Left kidney (tissue), 2 donors: ENCODE measurements around the gene BMP7. TPM values are rescaled to one million over a fixed set of nuclear protein-coding genes. Genes with fewer than 3 reads are reported as not detected.
"Not testable (repeated sequence)": the region's sequence is repeated elsewhere in the genome, so short reads cannot be mapped to it uniquely, and the experiment has no call there.

Experiments
- DNase-seq: peaks from one replicate; pipeline ENCODE4 v3.0.0-alpha.2; 2013
- polyA plus RNA-seq: library from polyadenylated mRNA; unstranded; fragments of 120-200 nt; gene quantifications from one replicate; pipeline ENCODE4 v1.2.1, GENCODE V29; 2013; ENCODE audit not compliant: insufficient read length

Gene BMP7
- polyA plus RNA-seq, 1 donor: 62.4 TPM

DNA sequence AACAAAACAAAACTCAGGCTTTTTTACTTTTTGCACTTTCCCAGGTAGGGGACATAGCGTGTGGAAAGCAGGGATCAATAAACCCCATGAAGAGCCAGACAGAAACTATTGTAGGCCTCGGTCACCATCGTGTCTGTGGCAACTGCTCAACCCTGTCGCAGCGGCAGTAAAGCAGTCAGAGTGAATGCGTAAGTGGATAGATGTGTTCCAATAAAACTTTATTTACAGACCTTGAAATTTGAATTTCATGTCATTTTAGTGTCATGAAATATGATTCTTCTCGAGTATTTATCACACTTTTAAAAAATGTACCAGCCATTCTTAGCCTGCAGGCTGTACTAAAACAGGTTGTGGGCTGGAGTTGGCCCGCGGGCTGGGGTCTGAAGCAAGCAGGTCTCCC is 14.5 kb downstream of the BMP7 start:
- no peak for DNase-seq

GRCh38 chr20:57251344-57251743 is 15.1 kb downstream of the BMP7 start:
- DNase-seq: no peak

DNA sequence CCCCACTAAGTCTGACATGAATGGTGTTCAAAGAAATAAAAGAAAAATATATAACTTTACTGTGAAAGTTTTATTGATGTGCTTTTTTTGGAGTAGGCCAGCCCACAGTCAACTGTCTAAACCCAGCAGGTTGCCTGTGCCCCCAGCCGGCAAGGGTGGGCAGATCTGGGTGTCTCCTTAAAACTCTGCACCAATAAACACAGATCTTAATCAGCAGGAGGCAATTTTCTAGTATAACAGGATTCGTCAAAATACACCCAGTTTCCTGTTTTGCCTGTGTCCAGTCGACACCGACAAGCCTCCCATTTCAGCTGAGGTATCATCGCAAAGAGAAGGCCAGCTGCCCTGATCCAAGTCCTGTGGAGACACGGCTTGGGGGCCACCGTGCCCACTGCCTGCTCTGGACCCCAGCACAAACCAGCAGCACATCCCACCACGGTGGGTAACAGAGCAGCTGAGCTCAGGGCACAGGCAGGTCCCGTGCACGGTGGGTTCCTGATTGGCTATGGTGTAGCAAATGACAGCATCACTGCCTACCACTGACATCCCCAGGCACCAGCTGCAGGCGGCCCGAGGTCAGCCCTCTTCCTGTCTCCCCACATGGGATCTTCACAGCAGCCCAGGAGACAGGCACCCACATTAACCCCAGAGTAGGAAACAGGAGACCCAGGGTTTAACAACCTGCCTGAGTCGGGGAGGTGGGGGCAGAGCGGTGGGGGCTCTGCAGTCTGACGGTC is 15.7 kb downstream of the BMP7 start:
- DNase-seq: no peak

DNA sequence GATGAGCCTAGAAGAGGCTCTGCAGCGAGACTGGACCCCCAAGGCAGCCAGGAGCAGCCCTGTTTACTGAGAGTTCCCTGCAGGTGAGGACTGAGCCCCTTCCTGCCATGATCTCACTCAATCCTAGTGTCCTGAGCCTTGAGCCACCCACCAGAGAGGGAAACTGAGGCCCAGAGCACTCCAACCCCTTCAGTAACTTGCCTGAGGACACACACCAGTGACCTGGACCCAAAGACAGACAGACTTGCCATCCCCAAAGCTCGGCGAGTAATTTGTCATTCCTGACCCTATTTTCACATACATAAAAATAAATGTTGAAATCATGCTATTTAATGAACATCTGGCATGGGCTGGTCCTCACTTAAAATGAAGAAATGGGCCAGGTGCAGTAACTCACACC is 16.7 kb downstream of the BMP7 start:
- no peak for DNase-seq

- DNase-seq: no peak
Measured at GRCh38 chr20:57249073-57249472, 17.4 kb downstream of the BMP7 start.

DNA sequence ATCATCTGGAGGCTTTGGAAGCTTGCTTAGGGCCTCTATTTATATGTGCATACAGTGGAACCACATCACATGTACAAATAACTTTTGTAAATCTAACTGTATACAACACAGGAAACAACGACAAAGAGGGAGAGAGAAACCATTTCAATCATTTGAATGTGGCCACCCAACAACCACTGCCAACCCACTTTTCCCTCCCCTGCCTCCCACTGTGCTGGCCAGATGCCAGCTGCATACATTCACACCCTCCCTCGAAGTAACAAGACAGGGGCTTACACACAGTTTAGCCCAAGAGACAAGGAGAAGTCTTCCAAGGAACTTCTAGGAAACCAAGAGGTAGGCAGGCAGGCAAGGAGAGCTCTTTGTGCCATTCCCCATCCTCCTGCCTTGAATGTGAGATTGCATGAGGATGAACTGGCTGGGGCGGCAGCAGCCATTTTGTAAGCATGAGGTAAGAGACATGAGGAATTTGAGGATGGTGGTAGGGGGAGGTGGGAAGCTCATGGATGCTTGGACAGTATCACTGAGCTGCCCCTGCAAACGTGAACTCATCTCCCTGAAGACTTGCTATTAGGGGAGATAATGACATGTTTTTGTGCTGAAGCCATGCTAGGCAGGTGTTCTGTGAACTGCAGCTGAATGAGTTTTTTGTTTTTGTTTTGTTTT is 18.2 kb downstream of the BMP7 start:
- no peak for DNase-seq

DNA sequence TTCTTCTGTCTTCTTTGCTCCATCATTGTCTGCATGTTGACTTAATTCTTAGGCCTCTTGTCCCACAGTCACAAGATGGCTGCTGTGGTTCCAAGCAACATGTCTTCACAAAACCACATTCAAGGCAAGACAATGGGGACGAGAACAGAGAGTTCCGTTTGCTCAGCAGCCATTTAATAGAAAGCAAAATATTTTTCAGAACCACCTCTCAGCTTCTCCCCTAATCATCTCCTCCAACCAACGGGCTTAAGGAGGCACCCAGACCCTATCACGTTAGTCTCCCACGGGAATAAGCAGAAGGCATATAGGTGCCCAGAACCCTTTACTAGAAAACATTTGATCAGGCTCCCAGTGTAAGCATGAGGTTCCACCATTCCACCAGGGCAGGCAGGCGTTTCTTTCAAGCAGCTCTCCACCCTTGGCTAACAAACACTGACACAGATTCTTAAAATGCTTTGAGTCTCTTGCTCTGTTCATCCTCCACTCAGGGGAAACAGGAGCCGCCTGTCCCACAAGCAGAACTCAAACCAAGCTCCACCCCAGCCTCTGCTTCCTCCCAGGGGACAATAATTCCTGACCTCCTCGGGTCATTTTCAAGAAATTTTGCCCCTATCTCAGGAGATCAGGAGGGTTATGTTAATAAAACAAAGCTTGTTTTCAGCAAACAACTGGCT is 19.0 kb downstream of the BMP7 start:
- no peak for DNase-seq

- DNase-seq: no peak
Measured at GRCh38 chr20:57245997-57246396, 20.4 kb downstream of the BMP7 start.

- DNase-seq: no peak
Measured at GRCh38 chr20:57244627-57245214, 21.7 kb downstream of the BMP7 start.

- no peak for DNase-seq
Measured at GRCh38 chr20:57244221-57244585, 22.2 kb downstream of the BMP7 start.

GRCh38 chr20:57243480-57244220 is 22.8 kb downstream of the BMP7 start:
- DNase-seq: no peak

DNA sequence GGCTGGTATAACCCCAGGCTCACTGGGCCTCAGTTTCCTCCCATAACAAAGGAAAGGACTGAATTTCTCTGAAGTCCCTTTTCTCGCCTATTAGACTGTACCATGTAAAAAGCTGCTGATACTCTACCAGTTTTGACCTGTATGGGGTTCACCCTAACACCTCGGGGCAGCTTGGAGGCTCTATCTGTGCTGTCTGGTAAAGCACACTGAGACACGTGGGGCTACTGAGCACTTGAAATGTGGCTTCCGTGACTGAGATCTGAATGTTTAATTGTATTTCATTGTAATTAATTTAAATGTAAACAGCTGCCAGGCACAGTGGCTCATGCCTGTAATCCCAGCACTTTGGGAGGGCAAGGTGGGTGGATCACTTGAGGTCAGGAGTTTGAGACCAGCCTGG is 24.0 kb downstream of the BMP7 start:
- no peak for DNase-seq

DNA sequence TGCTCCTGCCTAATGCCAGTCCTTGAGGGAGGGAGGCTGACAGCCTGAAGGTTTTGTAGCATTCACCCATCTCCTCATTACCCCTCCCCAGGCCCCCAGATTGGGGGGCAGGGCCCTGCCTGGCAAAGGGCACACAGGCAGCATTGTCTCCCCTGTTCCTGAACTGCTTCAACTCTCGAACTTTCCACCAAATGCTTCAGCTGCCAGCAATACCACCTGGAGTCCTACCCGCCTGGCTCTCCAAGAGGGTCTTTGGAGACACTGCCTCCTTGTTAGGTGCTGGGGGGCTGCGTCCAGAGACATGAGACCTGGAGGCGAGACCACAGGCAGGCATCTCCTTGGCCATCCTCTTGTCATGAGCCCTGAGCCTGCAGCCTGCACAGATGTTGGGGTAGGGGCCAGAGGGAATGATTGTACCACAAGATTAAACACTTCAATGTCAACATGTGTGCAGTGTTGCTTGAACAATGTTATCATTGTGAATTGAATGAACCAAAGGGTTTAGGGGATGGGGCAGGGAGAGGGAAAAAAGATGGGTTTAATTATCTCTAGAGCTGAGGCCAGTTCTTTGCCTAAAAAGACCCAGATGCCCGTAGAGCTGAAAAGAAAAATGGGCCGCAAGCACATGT is 25.0 kb downstream of the BMP7 start:
- no peak for DNase-seq

DNA sequence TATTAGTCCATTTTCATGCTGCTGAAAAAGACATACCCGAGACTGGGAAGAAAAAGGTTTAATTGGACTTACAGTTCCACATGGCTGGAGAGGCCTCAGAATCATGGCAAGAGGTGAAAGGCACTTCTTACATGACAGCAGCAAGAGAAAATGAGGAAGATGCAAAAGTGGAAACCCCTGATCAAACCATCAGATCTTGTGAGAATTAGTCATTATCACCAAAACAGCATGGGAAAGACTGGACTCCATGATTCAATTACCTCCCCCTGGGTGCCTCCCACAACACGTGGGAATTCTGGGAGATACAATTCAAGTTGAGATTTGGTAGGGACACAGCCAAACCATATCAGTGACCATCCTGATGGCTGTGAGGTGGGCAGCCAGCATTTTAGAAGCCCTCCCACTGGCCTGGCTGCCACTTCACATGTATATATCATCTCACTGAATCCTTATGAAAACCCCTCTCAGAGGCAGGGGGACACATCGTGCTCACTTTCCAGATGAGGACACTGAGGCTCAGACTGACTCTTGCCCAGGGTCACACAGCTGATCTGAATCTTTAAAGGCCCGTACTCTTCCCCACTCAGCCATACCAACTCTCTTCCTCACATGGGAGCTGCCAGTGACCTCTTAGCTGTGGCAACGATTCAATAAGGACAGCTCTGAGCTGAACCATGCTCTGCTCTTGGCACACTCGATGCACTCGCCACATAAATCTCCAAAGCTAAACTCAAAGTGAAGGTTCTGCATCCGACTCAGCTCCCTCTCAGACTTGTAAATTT is 25.7 kb downstream of the BMP7 start:
- DNase-seq: no peak

DNA sequence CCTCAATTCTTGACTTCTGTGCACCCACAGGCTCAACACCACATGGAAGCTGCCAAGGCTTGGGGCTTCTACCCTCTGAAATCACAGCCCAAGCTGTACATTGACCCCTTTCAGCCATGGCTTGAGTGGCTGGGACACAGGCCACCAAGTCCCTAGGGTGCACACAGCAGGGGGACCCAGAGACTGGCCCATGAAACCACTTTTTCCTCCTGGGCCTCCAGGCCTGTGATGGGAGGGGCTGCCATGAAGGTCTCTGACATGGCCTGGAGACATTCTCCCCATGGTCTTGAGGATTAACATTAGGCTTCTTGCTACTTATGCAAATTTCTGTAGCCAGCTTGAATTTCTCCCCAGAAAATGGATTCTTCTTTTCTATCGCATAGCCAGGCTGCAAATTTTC is 26.7 kb downstream of the BMP7 start:
- not testable (repeated sequence) for DNase-seq

- not testable (repeated sequence) for DNase-seq
Measured at GRCh38 chr20:57239324-57239723, 27.1 kb downstream of the BMP7 start.

- no peak for DNase-seq
Measured at GRCh38 chr20:57238089-57238488, 28.4 kb downstream of the BMP7 start.

DNA sequence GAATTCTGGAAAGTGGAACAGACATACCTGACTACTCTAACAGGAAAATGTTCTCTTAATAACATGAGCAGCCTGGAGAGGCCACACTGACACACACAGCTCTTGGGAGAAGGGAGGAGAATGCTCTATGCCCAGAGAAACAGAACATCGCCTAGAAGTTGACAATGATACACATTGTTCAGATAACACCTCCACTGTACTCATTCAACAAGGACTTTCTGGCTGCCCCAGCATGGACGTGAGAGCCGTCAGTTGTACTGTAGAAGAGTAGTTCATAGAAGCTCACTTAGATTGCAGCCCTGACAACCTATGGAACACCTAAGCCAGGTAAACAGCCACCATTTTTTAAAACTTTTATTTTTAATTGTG is 28.9 kb downstream of the BMP7 start:
- DNase-seq: no peak

- no peak for DNase-seq
Measured at GRCh38 chr20:57236813-57237584, 29.4 kb downstream of the BMP7 start.

- no peak for DNase-seq
Measured at GRCh38 chr20:57234556-57235251, 31.7 kb downstream of the BMP7 start.
